ENCODE results near the gene EPHA10.

EPHA10 gene

GRCh38 chr1:37673920-37674319 is 91.0 kb downstream of the EPHA10 start:
- peak; percentile 53 for DNase-seq
- peak; percentile 78 for ATAC-seq

GRCh38 chr1:37672136-37672870 is 92.6 kb downstream of the EPHA10 start:
- no peak for DNase-seq
- ATAC-seq = no peak

DNA sequence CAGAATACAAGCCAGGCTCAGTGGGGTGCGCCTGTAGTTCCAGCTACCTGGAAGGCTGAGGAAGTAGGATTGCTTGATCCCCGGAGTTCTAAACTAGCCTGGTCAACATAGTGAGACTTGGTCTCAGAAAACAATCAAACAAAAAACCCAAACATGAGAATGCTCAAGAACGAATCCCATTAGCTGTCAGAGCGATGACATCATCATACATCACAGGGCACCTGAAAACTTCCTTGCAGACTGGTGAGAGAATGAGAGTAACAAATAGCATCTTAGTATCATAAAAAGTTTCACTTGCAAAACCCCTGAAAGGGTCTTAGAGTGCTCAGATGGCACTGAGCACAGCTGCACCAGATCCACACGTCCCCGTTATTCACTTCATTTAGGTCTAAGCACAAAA is 93.7 kb downstream of the EPHA10 start:
- ATAC-seq (no peak), DNase-seq (no peak)

GRCh38 chr1:37670133-37670532 is 94.8 kb downstream of the EPHA10 start:
- no peak for ATAC-seq

GRCh38 chr1:37667023-37667671 is 97.8 kb downstream of the EPHA10 start:
- no peak for DNase-seq
- no peak for ATAC-seq

More at GRCh38 chr1:37670133-37670532, 94.8 kb downstream of the EPHA10 start:
- no peak for DNase-seq

DNA sequence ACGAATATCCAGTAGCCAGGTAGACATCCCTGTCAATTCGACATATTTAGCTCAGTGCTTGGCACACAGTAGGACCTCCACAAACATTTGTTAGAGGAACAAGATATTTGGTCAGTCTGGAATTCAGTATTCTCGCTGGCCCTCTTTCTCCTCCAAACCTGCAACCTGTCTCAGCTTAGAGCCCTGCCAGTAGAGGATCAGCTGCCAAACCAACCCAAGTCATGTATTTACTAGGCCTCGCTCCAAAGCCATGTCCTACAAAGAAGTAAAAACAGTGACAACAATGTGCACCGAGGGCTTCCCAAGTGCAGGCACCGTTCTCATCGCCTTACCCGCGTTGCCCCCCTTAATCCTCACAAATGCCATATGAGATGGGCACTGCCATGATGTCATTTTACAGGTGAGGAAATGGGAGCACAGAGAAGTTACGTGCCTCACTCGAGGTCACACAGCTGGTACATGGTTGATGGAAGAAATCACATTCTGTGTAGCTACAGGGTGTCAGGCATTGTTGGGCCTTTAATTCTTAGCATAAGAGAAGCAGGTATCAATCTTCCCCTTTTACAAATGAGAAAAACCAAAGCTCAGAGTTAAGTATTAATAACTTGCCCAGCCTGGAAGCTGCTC is 98.6 kb downstream of the EPHA10 start:
- ATAC-seq (no peak), DNase-seq (no peak)

Data from stimulated activated naive CD8-positive, alpha-beta T cell treated with anti-CD3 and anti-CD28 coated beads, Interleukin-15, Interleukin-2, amounts not matched to agents 100 U/mL and 50 U/mL, for 24 hours (primary cell).